IPS-NIHi11 (cell line): ENCODE results near the gene TM4SF18.
"Not testable (repeated sequence)": the region's sequence is repeated elsewhere in the genome, so short reads cannot be mapped to it uniquely, and the experiment has no call there.

Source experiments
- DNase-seq: peaks from one replicate; pipeline ENCODE4 v3.0.0; 2012; ENCODE audit warnings: mixed read lengths, low spot score

Gene TM4SF18

GRCh38 chr3:149333176-149333859 lies at the start of gene TM4SF18:
Gene TM4SF18, minus strand, starts transcription at chr3:149333636. Its CDS starts 254 bp downstream, at chr3:149333382.
- DNase-seq = no peak

DNA sequence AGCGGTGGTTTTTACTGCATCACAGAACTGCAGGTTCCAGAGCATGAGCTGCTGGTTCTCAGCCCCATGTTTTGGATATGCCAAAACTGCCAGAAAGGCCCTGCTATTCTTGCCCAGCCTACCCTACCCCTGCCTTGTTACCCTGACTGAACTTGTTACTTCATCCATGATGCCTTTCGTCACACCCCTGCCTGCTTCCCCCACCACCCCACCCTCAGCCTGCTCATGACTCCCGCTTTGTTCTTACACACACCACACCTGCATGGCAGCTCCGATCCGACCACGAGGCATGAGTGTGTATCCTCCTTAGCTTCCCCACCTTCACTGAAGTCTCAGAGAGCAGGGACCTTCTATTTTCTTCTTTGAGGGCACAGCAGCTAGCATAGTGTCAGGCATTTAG lies 49.1 kb upstream of the TM4SF18 start:
- DNase-seq = no peak

DNA sequence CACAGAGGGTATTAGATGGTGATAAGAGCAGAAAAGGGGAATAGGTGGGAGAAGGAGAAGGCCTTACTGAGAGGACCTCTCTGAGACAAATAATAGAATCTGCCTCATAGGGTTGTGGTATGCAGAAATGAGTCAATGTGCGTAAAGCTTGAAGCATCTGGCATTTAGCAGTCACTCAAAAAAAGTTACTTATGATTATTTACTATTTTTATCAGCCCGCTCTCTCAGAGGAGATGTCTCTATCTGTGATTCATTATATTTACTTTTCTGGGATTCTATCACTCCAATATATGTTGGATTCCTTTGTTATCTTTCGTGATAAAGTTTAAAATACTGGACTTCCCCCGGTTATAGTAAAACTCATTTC lies 48.6 kb upstream of the TM4SF18 start:
- DNase-seq = no peak

GRCh38 chr3:149381173-149382100 lies 48.0 kb upstream of the TM4SF18 start:
- no peak for DNase-seq

- DNase-seq = not testable (repeated sequence)
Observed at GRCh38 chr3:149380220-149380619, 46.8 kb upstream of the TM4SF18 start.

DNA sequence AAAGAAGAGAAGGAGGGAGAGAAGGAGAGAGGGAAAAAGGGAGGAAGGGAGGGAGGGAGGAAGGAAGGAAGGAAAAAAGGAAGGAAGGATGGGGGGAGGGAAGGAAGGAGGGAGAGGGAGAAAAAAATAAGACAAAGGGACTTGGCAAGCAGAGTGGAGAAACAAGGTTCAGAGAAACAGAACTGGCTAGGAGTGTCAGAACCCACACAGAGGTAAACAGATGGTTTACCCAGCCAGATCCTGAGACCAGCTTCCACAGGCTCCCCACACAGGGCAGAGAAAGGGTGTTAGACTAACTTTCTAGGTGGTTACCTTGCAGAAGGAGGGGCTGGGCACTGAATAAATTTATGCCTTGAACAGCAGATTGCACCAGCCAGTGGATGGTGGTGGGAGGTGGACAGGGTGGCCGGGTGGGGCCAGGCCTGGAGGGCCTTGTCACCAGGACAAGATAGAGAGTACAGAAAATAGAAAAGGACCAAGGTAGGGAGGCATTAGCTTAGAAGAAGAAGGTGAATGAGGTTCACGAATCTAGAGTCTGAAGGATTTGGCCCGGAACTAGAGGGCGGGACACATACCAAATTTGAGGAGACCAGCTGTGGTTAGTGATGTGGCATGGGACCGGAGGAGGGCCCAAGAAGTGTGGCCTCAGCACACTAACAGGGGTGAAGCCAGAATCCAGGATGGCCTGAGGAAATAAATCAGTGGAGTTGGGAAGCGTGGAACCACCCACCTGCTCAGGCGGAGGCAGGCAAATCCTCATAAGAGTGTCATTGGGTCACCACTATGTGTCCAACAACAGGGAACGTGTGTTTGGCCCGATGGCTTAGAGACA lies 45.3 kb upstream of the TM4SF18 start:
- no peak for DNase-seq

- DNase-seq = no peak
Observed at GRCh38 chr3:149377408-149378364, 44.2 kb upstream of the TM4SF18 start, which contains the start of gene TM4SF1. Gene TM4SF1, minus strand, starts transcription at chr3:149377649. Its CDS starts 102 bp downstream, at chr3:149377547.

- no peak for DNase-seq
Observed at GRCh38 chr3:149376718-149377407, 43.4 kb upstream of the TM4SF18 start.

GRCh38 chr3:149375501-149376196 lies 42.2 kb upstream of the TM4SF18 start:
- DNase-seq = no peak

DNA sequence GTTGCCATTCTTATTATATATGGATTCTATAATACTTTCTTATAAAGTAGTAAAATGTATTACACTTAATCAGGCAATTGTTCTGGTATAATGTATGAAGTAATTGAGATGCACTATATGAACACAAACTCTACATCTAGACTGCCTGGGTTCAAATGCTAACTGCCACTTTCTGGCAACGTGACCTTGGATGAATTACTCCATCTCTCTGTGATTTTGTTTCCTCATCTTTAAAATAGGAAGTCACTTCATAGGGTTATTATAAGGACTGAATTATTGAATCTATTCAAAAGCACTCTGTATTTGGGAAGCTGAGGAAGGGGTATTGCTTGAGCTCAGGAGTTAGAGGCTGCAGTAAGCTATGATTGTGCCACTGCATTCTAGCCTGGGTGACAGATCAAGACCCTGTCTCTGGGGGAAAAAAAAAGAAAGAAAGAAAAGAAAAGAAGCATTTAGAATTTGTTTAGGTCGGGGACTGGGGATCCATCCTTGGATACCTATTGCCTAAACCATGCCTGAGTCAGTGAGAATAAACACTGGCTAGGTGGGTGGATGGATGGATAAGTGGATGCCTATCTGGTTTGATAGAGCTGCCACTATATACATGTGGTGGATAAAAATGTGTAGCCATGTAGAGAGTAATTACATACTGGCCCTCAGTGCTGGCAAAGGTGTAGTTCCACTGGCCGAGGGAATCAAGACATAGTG lies 41.5 kb upstream of the TM4SF18 start:
- DNase-seq = no peak

DNA sequence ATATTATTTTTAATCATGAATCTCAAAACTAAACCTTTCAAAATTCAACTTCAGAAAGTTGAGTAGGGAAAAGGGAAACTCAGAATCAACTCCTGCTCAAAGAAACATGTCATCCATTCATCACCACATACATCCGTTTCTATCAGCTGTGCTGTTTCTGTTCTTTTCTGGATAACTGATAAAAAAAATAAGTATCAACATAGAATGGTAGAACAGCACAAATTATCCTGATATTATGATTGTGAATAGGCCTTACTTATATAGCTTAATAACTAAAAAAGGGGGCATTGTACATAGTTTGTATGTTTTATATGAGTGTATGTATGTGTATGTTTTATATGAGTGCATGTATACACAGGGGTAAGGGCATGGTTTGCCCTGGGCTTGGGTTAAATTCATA lies 41.0 kb upstream of the TM4SF18 start:
- DNase-seq = no peak

- DNase-seq = no peak
Observed at GRCh38 chr3:149373235-149374125, 40.0 kb upstream of the TM4SF18 start.

DNA sequence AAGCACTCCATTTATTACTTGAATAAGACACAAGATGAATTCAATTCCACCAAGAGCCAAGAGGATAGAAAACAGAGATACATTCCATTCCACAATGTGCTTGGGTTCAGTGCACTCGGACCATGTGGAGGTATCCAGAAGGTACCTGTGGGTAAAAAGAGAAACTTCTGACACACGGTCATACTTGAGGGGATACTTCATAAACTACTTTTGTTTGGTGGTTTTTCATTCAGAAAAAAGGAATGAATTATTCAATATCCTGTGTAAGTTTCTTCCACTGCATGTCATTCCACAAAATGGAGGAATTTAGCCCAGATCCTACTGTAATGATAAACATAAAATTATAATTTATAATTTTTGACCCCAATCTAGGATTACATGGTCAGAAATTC lies 38.3 kb upstream of the TM4SF18 start:
- no peak for DNase-seq

DNA sequence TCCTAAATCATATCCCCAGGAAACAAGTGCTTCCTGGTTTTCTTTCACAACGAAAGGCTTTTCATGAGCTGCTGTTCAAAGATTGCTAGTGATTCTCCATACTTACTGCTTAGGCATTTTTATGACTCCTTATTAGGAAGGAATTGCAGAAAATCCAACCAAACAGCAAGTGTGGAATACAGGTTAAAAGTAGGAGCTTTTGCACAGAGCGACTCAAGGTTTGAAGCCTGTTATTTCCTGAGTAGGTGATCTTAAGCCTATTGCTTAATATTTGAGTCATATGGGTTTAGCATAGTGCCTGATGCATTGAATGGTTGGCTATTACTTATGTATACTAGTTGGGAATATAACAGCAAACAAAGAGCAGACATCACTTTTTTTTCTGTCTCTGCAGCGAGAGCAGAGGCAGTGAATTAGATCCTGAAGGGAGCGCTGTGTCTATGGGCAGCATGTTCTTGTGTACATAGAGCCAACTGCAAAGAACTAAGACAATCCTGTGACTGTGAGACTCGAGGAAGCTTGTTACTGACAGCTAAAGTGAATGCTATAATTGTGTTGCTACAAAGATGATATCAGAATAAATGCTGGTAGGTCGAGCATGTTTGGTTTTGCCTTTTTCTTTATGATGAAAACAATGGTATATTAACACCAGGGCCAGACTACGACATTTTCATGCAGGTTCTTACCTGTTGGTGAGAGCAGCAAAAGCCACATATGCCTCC lies 37.7 kb upstream of the TM4SF18 start:
- DNase-seq = no peak

DNA sequence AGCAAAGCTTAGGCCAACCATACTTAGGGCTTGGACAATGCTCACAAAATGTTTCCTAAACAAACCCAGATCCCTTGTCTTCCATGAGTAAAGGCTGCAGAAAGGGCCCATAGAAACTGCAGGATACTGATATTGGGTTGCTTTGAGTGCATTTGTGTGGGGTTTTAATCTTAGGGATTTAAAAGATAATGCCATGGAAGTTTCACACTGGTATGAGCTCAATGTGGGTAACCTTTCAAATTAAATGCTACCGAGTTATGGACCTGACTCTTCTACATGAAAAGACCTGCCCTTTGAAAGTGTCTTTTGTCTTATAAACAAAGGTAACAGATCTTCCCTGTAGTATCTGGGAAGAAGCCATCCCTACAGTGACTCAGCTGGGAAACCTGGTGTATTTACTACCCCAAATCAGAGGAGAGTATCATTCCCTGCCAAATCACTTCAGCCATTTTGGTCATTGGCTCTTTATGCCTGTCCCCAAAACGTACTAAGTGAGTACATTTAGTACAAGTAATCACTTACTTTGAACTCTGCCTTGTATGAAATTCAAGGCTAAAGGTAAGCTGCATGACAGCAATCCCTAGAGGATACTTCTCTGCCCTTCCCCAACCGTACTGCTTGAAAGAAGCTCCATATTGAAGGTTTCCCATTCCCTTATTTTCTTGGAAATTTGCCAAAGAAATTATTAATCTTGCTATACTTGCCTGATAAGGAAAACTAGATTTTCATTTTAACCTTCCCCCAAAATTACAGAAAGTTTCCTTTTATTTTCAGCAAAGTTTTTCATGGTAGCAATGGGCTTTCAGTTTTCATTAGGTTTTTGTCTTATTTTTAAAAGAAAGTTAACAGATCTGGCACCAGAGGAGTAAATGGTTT lies 36.8 kb upstream of the TM4SF18 start:
- peak; percentile 29 for DNase-seq

GRCh38 chr3:149368674-149369497 lies 35.5 kb upstream of the TM4SF18 start:
- no peak for DNase-seq
